K562 (cell line): ENCODE measurements around the gene AIFM3. TPM values are rescaled to one million over a fixed set of nuclear protein-coding genes. Genes with fewer than 3 reads are reported as not detected.

ENCODE experiments used
- ATAC-seq: fragments of 200-7000 bp; cut with Tn5 transposase; 3 replicates; pipeline ENCODE4 v1.9.1; 2020; ENCODE audit warnings: moderate library complexity
- BruUV-seq: library from RNA; stranded (reverse); fragments of 400-500 nt; replicated peaks from 2 replicates; lab custom pipeline; 2021; lab: Mats Ljungman, UMichigan
- CTCF ChIA-PET: fragments of 300-600 bp; formaldehyde crosslinking; extraction: SDS; loops from one replicate; lab custom pipeline; 2021; ENCODE audit warnings: low intra/inter-chr PET ratio; lab: Yijun Ruan, JAX
- POLR2A ChIA-PET: fragments of 300-600, 350-650 bp; sonication (Branson Sonifier 250); formaldehyde crosslinking; extraction: SDS; loops from one replicate; lab custom pipeline; 2021; ENCODE audit warnings: antibody characterized with exemption, inconsistent platforms; lab: Yijun Ruan, JAX
- DNase-seq, 4 experiments: peaks; one replicate each; pipeline versions ENCODE4 v3.0.0 to v3.0.0-alpha.2; 2011 to 2018; ENCODE audit warnings: low spot score in 3 of 4, mixed read lengths in 3 of 4; ENCODE audit errors: extremely low read depth in 1 of 4
- FAIRE-seq: peaks from 2 replicates; lab custom pipeline; 2011; peaks lifted over from hg19 to GRCh38; lab: Jason Lieb, UNC
- H2AFZ ChIP-seq: 2 replicates; pipeline ENCODE4 v1.6.0; 2011; ENCODE audit warnings: low read depth, low read length, control low read depth, inconsistent platforms
- H3K27ac ChIP-seq: fragments of 200-600 bp; 3 replicates; pipeline ENCODE4 v1.8.0; 2011; ENCODE audit warnings: low read depth, mild to moderate bottlenecking, control low read depth, inconsistent platforms, low read length, moderate library complexity, mixed read lengths; ENCODE audit errors: extremely low read depth
- H3K27me3 ChIP-seq, 2 experiments: fragments of 300-600 bp in 1 of 2; 2 replicates in 1 of 2; 3 replicates in 1 of 2; pipeline versions ENCODE4 v1.6.0 to v1.8.0; 2011; ENCODE audit warnings: inconsistent platforms in 2 of 2, low read length in 2 of 2, mild to moderate bottlenecking in 1 of 2, mixed read lengths in 1 of 2, moderate library complexity in 1 of 2; ENCODE audit not compliant: control insufficient read depth in 2 of 2, insufficient read depth in 2 of 2
- H3K36me3 ChIP-seq: fragments of 300-600 bp; 3 replicates; pipeline ENCODE4 v1.8.0; 2011; ENCODE audit warnings: mild to moderate bottlenecking, low read length, inconsistent platforms; ENCODE audit not compliant: control insufficient read depth, insufficient read depth
- H3K4me1 ChIP-seq, 2 experiments: fragments of 200-600 bp in 1 of 2; replicated peaks in 1 of 2; 2 replicates in 1 of 2; 3 replicates in 1 of 2; pipeline versions ENCODE4 v1.5.1 to v1.8.0; 2011; ENCODE audit warnings: inconsistent platforms in 2 of 2, low read length in 2 of 2, mild to moderate bottlenecking in 1 of 2, mixed read lengths in 1 of 2, moderate library complexity in 1 of 2; ENCODE audit not compliant: control insufficient read depth in 2 of 2, insufficient read depth in 2 of 2
- H3K4me2 ChIP-seq: 2 replicates; pipeline ENCODE4 v1.6.1; 2011; ENCODE audit warnings: low read length, control low read depth, inconsistent platforms, mixed read lengths; ENCODE audit not compliant: insufficient read depth
- H3K4me3 ChIP-seq: fragments of 200-600 bp; sonication (generic), shearing (Covaris generic); 2 replicates; pipeline ENCODE4 v1.5.1; 2016; ENCODE audit warnings: control low read depth, inconsistent platforms
- H3K79me2 ChIP-seq: fragments of 200-600 bp; 3 replicates; pipeline ENCODE4 v1.8.0; 2011; ENCODE audit warnings: low read length, inconsistent platforms; ENCODE audit not compliant: control insufficient read depth, insufficient read depth
- H3K9ac ChIP-seq, 2 experiments: 2 replicates each; pipeline versions ENCODE4 v1.6.0 to v1.6.1; 2011; ENCODE audit warnings: low read depth in 2 of 2, low read length in 2 of 2, control low read depth in 1 of 2, inconsistent platforms in 1 of 2, mild to moderate bottlenecking in 1 of 2, mixed read lengths in 1 of 2; ENCODE audit not compliant: insufficient read depth in 1 of 2
- H3K9me1 ChIP-seq: one replicate; pipeline ENCODE4 v1.6.0; 2011; ENCODE audit warnings: inconsistent platforms, mild to moderate bottlenecking, low read length, moderate library complexity; ENCODE audit not compliant: control insufficient read depth, insufficient read depth
- H3K9me3 ChIP-seq: replicated peaks from 2 replicates; pipeline ENCODE4 v1.5.1; 2011; ENCODE audit warnings: low read depth, low read length, inconsistent platforms; ENCODE audit not compliant: control insufficient read depth, insufficient read depth
- H4K20me1 ChIP-seq: replicated peaks from 2 replicates; pipeline ENCODE4 v1.6.1; 2011; ENCODE audit warnings: low read length, inconsistent platforms, mixed read lengths; ENCODE audit not compliant: control insufficient read depth, insufficient read depth
- BCL6 ChIP-seq: fragments of 250-450 bp; sonication (Bioruptor Pico); IDR thresholded peaks from 2 replicates; pipeline ENCODE4 v1.4.0; 2020
- BRF1 ChIP-seq: IDR thresholded peaks from 3 replicates; pipeline ENCODE4 v1.6.1; 2011; ENCODE audit warnings: borderline replicate concordance, mild to moderate bottlenecking; ENCODE audit not compliant: insufficient read length; ENCODE audit errors: extremely low read depth
- E2F8 ChIP-seq: fragments of 450-650 bp; IDR thresholded peaks from 2 replicates; pipeline ENCODE4 v1.7.1; 2018; ENCODE audit warnings: mild to moderate bottlenecking, low read depth; ENCODE audit not compliant: partially characterized antibody
- FOXA1 ChIP-seq: fragments of 450-650 bp; IDR thresholded peaks from 2 replicates; pipeline ENCODE4 v1.6.1; 2016; ENCODE audit warnings: mild to moderate bottlenecking, borderline replicate concordance
- HNRNPL ChIP-seq: fragments of 200-400 bp; formaldehyde crosslinking; IDR thresholded peaks from 2 replicates; pipeline ENCODE4 v1.6.1; 2017; ENCODE audit warnings: low read depth, mild to moderate bottlenecking, low read length
- KLF13 ChIP-seq: fragments of 450-650 bp; IDR thresholded peaks from 2 replicates; pipeline ENCODE4 v1.6.1; 2016; ENCODE audit warnings: missing genetic modification characterization, low read depth, mild to moderate bottlenecking, missing compliant biosample characterization, moderate library complexity, borderline replicate concordance
- MTF1 ChIP-seq: fragments of 250-450 bp; sonication (Bioruptor Pico); IDR thresholded peaks from 2 replicates; pipeline ENCODE4 v1.9.0; 2021; ENCODE audit warnings: moderate library complexity, mild to moderate bottlenecking, inconsistent platforms, borderline replicate concordance
- NCOR1 ChIP-seq: fragments of 450-650 bp; IDR thresholded peaks from 2 replicates; pipeline ENCODE4 v1.6.1; 2016; ENCODE audit warnings: mild to moderate bottlenecking, moderate library complexity
- PYGO2 ChIP-seq: fragments of 450-650 bp; IDR thresholded peaks from 2 replicates; pipeline ENCODE4 v1.6.1; 2016; ENCODE audit warnings: mild to moderate bottlenecking, missing genetic modification characterization, moderate library complexity, missing compliant biosample characterization
- RNF2 ChIP-seq: sonication (generic); IDR thresholded peaks from 2 replicates; pipeline ENCODE4 v1.6.1; 2016
- SMARCB1 ChIP-seq: IDR thresholded peaks from 2 replicates; pipeline ENCODE4 v1.6.1; 2011; ENCODE audit warnings: improper control_type of control experiment, low read depth; ENCODE audit not compliant: insufficient read length
- ZNF121 ChIP-seq: sonication (generic); formaldehyde crosslinking; conservative IDR thresholded peaks from 2 replicates; pipeline ENCODE4 v1.8.0; 2022; ENCODE audit warnings: missing genetic modification reagents
- ZNF280B ChIP-seq: fragments of 250-450 bp; sonication (Bioruptor Pico); IDR thresholded peaks from 2 replicates; pipeline ENCODE4 v1.5.1; 2021; ENCODE audit warnings: mild to moderate bottlenecking
- ZNF384 ChIP-seq: IDR thresholded peaks from 2 replicates; pipeline ENCODE4 v1.6.1; 2012; ENCODE audit warnings: low read depth, low read length, improper control_type of control experiment
- ZNF77 ChIP-seq: fragments of 250-450 bp; sonication (Bioruptor Pico); IDR thresholded peaks from 2 replicates; pipeline ENCODE4 v1.5.0; 2020
- WGBS: fragments of 100-300 bp; shearing (Covaris generic); methylation state at CpG from one replicate; pipeline ENCODE4 v1.1.6; 2016; ENCODE audit warnings: low coverage, mixed read lengths; ENCODE audit not compliant: insufficient coverage; ENCODE audit errors: missing lambda C conversion rate; 5-methylcytosine and 5-hydroxymethylcytosine counted together
- in situ Hi-C: fragments of 300-500 bp; cut with MboI; formaldehyde crosslinking; loops from 4 replicates; pipeline ENCODE4 v1.15.0; 2018; ENCODE audit warnings: inconsistent platforms, mixed read lengths
- intact Hi-C: fragments of 100-400 bp; cut with micrococcal nuclease; formaldehyde crosslinking; loops from 2 replicates; pipeline ENCODE4 v1.14.2; 2022
- polyA plus RNA-seq, 8 experiments: library from polyadenylated mRNA; depleted of rRNA in 4 of 8; stranded (reverse) in 5 of 8; unstranded in 3 of 8; fragments of >200 nt; fragmentation: Nextera tagmentation in 2 of 8; fragmentation: Illumina TruSeq in 1 of 8; extraction: Ambion mirVana in 2 of 8; extraction: Trizol in 1 of 8; gene quantifications; 2 replicates each; pipeline versions ENCODE4 v1.2.1 to v1.2.3, GENCODE V29; 2011 to 2014; ENCODE audit warnings: inconsistent platforms in 1 of 8, missing spikeins in 1 of 8
- total RNA-seq, 7 experiments: library from RNA; depleted of rRNA in 6 of 7; stranded (reverse); fragments of >200 nt in 6 of 7; fragmentation: Illumina TruSeq in 2 of 7; extraction: Trizol in 2 of 7; gene quantifications; 2 replicates each; pipeline versions ENCODE4 v1.2.1 to v1.2.3, GENCODE V29; 2011 to 2021; ENCODE audit warnings: low replicate concordance in 1 of 7

Gene AIFM3
- total and polyA plus RNA-seq, 9 of the 15 experiments (the other 6 are each of a cell fraction or from before 2014, with no cell fraction given) = 0.03 to 0.20 (median 0.07) TPM; not detected in 1

GRCh38 chr22:21012446-21013407 lies 45.7 kb downstream of the AIFM3 start:
- ChIA-PET CTCF (interaction anchor here (1.2 kb wide), 1 partner anchor 11 kb away, joined by 3 read pairs; the partner anchor contains the start of gene THAP7), POLR2A (interaction anchor here (0.5 to 13.9 kb wide), 8 partner anchors 9 to 177 kb away, joined by 3 to 333 read pairs (median 4); partner anchors contain the start of genes SLC7A4 and THAP7)
- ATAC-seq (no peak), DNase-seq (no peak), FAIRE-seq (no peak)
- Histone ChIP-seq H3K9me3 (no peaks in the 10 kb centered on the region), H3K79me2 (peaks cover 16% of the 10 kb centered on the region; the same call in 2 of the 3 replicates), H3K27me3 (no peaks in the 10 kb centered on the region), H3K9me1 (peaks cover 7% of the 10 kb centered on the region), H3K4me1 (peaks cover 26 to 46% of the 10 kb centered on the region in 2 experiments), H3K36me3 (peaks cover 5% of the 10 kb centered on the region; the same call in 1 of the 3 replicates), H2AFZ (no peak overlapping the region), H4K20me1 (peaks cover 12% of the 10 kb centered on the region), H3K9ac (peak overlapping the region in 1 of 2 experiments; percentile 61; a peak in 2 of 4 replicates), H3K4me3 (peak overlapping the region; percentile 44; the same call in 1 of the 2 replicates), H3K4me2 (peak overlapping the region; percentile 87; the same call in 1 of the 2 replicates), H3K27ac (no peak overlapping the region)
- 48% methylated on average over 14 of the region's 14 CpGs for WGBS
- intact Hi-C loops = loop anchor here (1.0 to 5.0 kb wide), 2 partner anchors 10 to 35 kb away; partner anchors contain the start of genes LRRC74B and THAP7
- in situ Hi-C loops = no loop called here
- BruUV-seq = no TSS peak
- TF ChIP-seq PYGO2 (tag) (no peak), BRF1 (no peak), ZNF77 (CRISPR knock-in tag) (0 out of 2 replicates have a peak, but pooled peaks have one; percentile 82), MTF1 (no peak), KLF13 (tag) (no peak), RNF2 (no peak), NCOR1 (no peak), ZNF384 (no peak), HNRNPL (0 out of 2 replicates have a peak, but pooled peaks have one; percentile 18), ZNF280B (no peak), ZNF121 (no peak), BCL6 (CRISPR knock-in tag) (no peak), E2F8 (no peak), SMARCB1 (no peak), FOXA1 (no peak)
